Lower lobe of right lung (tissue), 2 donors: ENCODE measurements around the gene TNRC6B. TPM values are rescaled to one million over a fixed set of nuclear protein-coding genes. Genes with fewer than 3 reads are reported as not detected.
A peak's percentile ranks its signal among the peaks of the same experiment; 100 is the strongest.
"Not testable (repeated sequence)": the region's sequence is repeated elsewhere in the genome, so short reads cannot be mapped to it uniquely, and the experiment has no call there.

Experiments used
- ATAC-seq, 2 donors: fragments of 200-7000 bp; cut with Tn5 transposase; one replicate each; pipeline ENCODE4 v1.9.1; 2020 to 2022; ENCODE audit warnings: mild to moderate bottlenecking in 2 of 2, moderate library complexity in 2 of 2
- DNase-seq: peaks from one replicate; pipeline ENCODE4 v3.0.0-alpha.2; 2020
- H3K27ac ChIP-seq: fragments of 200-600 bp; one replicate; pipeline ENCODE4 v1.8.0; 2022
- H3K27me3 ChIP-seq: fragments of 200-600 bp; one replicate; pipeline ENCODE4 v1.8.0; 2022; ENCODE audit warnings: low read depth
- H3K36me3 ChIP-seq: fragments of 200-600 bp; one replicate; pipeline ENCODE4 v1.8.0; 2022; ENCODE audit warnings: mild to moderate bottlenecking
- H3K4me1 ChIP-seq: fragments of 200-600 bp; one replicate; pipeline ENCODE4 v1.8.0; 2022
- H3K4me3 ChIP-seq: fragments of 200-600 bp; one replicate; pipeline ENCODE4 v1.8.0; 2022; ENCODE audit warnings: mild to moderate bottlenecking
- H3K9me3 ChIP-seq: fragments of 200-600 bp; one replicate; pipeline ENCODE4 v1.8.0; 2022
- intact Hi-C: fragments of 100-400 bp; cut with DNase I; formaldehyde crosslinking; loops from one replicate; pipeline ENCODE4 v1.11.0; 2022
- total RNA-seq: library from RNA; stranded (reverse); fragmentation: NEBNext Ultra II Directional; extraction: Animal tissue kit (Norgen Biotek cat#: 25700); gene quantifications from one replicate; pipeline ENCODE4 v1.2.1, GENCODE V29; 2021
- TF ChIP-seq, protein P1 (sequence below): fragments of 200-600 bp; IDR thresholded peaks from one replicate; pipeline ENCODE4 v1.8.0; 2022; ENCODE audit warnings: antibody characterized with exemption, mild to moderate bottlenecking
- donor health status: DM: no; HTN: yes; CAD: no; lungs with severe emphysema.

Gene TNRC6B
- total RNA-seq, 1 donor from 2014 or later, result 54.6 TPM

- intact Hi-C loops, result no loop called here
- DNase-seq, result no peak
- no peaks in the 10 kb centered on the region for H3K27me3 ChIP-seq
- no peak overlapping the region for H3K4me3 ChIP-seq
- peaks cover 4% of the 10 kb centered on the region for H3K36me3 ChIP-seq
- H3K4me1 ChIP-seq, result peaks cover 10% of the 10 kb centered on the region
- no peaks in the 10 kb centered on the region for H3K9me3 ChIP-seq
- TF ChIP-seq, protein P1, sequence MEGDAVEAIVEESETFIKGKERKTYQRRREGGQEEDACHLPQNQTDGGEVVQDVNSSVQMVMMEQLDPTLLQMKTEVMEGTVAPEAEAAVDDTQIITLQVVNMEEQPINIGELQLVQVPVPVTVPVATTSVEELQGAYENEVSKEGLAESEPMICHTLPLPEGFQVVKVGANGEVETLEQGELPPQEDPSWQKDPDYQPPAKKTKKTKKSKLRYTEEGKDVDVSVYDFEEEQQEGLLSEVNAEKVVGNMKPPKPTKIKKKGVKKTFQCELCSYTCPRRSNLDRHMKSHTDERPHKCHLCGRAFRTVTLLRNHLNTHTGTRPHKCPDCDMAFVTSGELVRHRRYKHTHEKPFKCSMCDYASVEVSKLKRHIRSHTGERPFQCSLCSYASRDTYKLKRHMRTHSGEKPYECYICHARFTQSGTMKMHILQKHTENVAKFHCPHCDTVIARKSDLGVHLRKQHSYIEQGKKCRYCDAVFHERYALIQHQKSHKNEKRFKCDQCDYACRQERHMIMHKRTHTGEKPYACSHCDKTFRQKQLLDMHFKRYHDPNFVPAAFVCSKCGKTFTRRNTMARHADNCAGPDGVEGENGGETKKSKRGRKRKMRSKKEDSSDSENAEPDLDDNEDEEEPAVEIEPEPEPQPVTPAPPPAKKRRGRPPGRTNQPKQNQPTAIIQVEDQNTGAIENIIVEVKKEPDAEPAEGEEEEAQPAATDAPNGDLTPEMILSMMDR, result no peak
- H3K27ac ChIP-seq, result no peak overlapping the region
- no peak for ATAC-seq
Observed at GRCh38 chr22:40153192-40153591, 24.5 kb upstream of the TNRC6B start.

DNA sequence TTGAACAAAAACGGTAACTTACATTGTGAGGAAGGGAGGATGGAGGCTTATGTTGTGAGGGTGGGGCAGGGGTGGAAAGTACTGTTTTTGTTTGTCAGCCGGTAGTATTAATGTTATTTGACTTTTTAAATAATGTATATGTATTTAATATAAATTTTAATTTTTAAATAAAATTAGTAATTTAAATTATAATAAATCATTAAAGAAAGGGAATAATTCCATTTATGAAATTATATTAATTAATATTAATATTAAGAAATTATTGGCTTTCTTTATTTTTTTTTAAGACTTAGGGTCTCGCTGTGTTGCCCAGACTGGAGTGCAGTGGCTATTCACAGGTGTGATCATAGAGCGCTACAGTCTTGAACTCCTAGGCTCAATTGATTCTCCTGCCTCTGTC, 24.0 kb upstream of the TNRC6B start:
- no peaks in the 10 kb centered on the region for H3K27me3 ChIP-seq
- peaks cover 3% of the 10 kb centered on the region for H3K36me3 ChIP-seq
- H3K9me3 ChIP-seq, result no peaks in the 10 kb centered on the region
- H3K4me3 ChIP-seq, result no peak overlapping the region
- peaks cover 10% of the 10 kb centered on the region for H3K4me1 ChIP-seq
- TF ChIP-seq, protein P1, result no peak
- no peak for ATAC-seq
- intact Hi-C loops, result no loop called here
- DNase-seq, result no peak
- H3K27ac ChIP-seq, result no peak overlapping the region

- no peak for DNase-seq
- ATAC-seq, result peak; percentile 87 to 96
- H3K4me1 ChIP-seq, result peaks cover 10% of the 10 kb centered on the region
- H3K9me3 ChIP-seq, result no peaks in the 10 kb centered on the region
- peaks cover 3% of the 10 kb centered on the region for H3K36me3 ChIP-seq
- intact Hi-C loops, result no loop called here
- no peak overlapping the region for H3K27ac ChIP-seq
- TF ChIP-seq, protein P1, result peak; percentile 31
- H3K27me3 ChIP-seq, result no peaks in the 10 kb centered on the region
- no peak overlapping the region for H3K4me3 ChIP-seq
Observed at GRCh38 chr22:40156001-40156516, 21.7 kb upstream of the TNRC6B start.

DNA sequence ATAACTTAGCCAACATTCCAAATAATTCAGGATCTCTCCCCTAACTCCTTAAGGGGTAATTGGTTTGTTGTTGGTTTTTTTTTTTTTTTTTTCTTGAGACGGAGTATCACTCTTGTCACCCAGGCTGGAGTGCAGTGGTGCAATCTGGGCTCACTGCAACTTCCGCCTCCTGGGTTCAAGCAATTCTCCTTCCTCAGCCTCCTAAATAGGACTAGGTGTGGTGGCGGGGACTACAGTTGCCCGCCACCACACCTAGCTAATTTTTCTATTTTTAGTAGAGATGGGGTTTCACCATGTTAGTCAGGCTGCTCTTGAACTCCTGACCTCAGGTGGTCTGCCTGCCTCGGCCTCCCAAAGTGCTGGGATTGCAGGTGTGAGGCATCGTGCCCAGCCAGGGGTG, 21.0 kb upstream of the TNRC6B start:
- DNase-seq, intact Hi-C loops: not testable (repeated sequence)

GRCh38 chr22:40157330-40157945, 20.3 kb upstream of the TNRC6B start:
- intact Hi-C loops, result no loop called here
- Histone ChIP-seq H3K4me3 (no peak overlapping the region), H3K4me1 (peaks cover 10% of the 10 kb centered on the region), H3K27me3 (no peaks in the 10 kb centered on the region), H3K36me3 (peaks cover 7% of the 10 kb centered on the region), H3K27ac (no peak overlapping the region), H3K9me3 (no peaks in the 10 kb centered on the region)
- no peak for DNase-seq
- TF ChIP-seq, protein P1, result no peak
- ATAC-seq, result no peak

More for the DNA sequence above, 21.0 kb upstream of the TNRC6B start:
- H3K4me3 ChIP-seq, H3K27me3 ChIP-seq, H3K36me3 ChIP-seq, H3K9me3 ChIP-seq, H3K27ac ChIP-seq: not testable (repeated sequence)
- peak in 1 of 2 donors; percentile 35 for ATAC-seq
- H3K4me1 ChIP-seq, result peaks cover 10% of the 10 kb centered on the region

GRCh38 chr22:40161194-40161593, 16.5 kb upstream of the TNRC6B start:
- Histone ChIP-seq H3K9me3 (no peaks in the 10 kb centered on the region), H3K36me3 (peaks cover 11% of the 10 kb centered on the region), H3K4me1 (peaks cover 9% of the 10 kb centered on the region), H3K27ac (no peak overlapping the region), H3K27me3 (no peaks in the 10 kb centered on the region), H3K4me3 (no peak overlapping the region)
- TF ChIP-seq, protein P1, result no peak
- no peak for DNase-seq
- intact Hi-C loops, result no loop called here
- ATAC-seq, result no peak

GRCh38 chr22:40165537-40165936, 12.2 kb upstream of the TNRC6B start:
- H3K4me1 ChIP-seq, DNase-seq, H3K4me3 ChIP-seq, H3K27ac ChIP-seq, H3K27me3 ChIP-seq, ATAC-seq, H3K36me3 ChIP-seq, H3K9me3 ChIP-seq, intact Hi-C loops: not testable (repeated sequence)
